HG02610 (cell line): ENCODE results near the gene BEX1.
"Not testable (repeated sequence)": the region's sequence is repeated elsewhere in the genome, so short reads cannot be mapped to it uniquely, and the experiment has no call there.

Source experiments
- ATAC-seq: cut with Tn5 transposase; IDR thresholded peaks from one replicate; pipeline ENCODE4 v1.9.1; 2021; ENCODE audit warnings: mild to moderate bottlenecking, moderate library complexity; ENCODE audit not compliant: unreplicated experiment

The BEX1 gene

DNA sequence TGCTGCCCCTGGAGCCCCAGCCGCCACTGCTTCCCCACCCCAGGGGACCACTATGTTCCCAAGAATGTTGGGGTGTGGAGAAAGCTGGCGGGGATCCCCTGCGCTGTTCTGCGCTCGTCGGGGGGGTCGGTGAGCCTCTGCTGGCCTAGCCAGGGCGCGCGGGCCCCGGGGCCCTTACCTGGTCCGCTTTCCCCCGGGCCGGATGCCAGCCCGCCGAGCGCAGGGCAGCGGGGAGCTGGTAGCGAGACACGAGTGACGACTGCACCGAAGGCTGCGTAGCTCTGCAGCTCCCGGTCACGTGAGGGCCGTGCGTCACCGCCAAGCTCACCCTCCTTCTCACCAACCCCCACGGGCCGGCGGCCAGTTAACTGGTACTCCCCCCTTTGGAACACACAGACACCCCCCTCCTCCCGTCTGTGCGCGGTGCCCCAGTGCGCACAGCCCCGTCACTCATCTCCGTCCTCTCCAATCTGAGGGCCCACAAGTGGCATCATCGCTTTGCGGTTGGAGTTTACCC lies at the start of gene BEX1:
Gene BEX1, minus strand, starts transcription at position 254 of the 517 bp plus-strand sequence. CDS start 897 bp downstream, outside the sequence.
- ATAC-seq: no peak

- ATAC-seq: not testable (repeated sequence)
These were observed 45.5 kb upstream of the BEX1 start for GRCh38 chrX:103109497-103109896.

- ATAC-seq: no peak
These were observed 43.9 kb upstream of the BEX1 start for GRCh38 chrX:103107836-103108235.

DNA sequence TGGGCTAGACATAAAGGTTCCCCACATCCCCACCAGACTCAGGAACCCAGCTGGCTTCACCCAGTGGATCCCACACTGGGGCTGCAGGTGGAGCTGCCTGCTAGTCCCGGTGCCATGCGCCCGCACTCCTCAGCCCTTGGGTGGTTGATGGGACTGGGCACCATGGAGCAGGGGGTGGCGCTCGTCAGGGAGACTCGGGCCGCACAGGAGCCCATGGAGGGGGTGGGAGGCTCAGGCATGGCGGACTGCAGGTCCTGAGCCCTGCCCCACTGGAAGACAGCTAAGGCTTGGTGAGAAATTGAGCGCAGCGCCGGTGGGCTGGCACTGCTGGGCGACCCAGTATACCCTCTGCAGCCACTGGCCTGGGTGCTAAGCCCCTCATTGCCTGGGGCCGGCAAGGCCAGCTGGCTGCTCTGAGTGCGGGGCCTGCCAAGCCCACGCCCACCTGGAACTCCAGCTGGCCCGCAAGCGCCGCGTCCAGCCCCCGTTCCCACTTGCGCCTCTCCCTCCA lies 43.3 kb upstream of the BEX1 start:
- not testable (repeated sequence) for ATAC-seq

- ATAC-seq: not testable (repeated sequence)
These were observed 40.4 kb upstream of the BEX1 start for GRCh38 chrX:103104370-103104769.

- ATAC-seq: not testable (repeated sequence)
These were observed 39.9 kb upstream of the BEX1 start for GRCh38 chrX:103103866-103104265.

DNA sequence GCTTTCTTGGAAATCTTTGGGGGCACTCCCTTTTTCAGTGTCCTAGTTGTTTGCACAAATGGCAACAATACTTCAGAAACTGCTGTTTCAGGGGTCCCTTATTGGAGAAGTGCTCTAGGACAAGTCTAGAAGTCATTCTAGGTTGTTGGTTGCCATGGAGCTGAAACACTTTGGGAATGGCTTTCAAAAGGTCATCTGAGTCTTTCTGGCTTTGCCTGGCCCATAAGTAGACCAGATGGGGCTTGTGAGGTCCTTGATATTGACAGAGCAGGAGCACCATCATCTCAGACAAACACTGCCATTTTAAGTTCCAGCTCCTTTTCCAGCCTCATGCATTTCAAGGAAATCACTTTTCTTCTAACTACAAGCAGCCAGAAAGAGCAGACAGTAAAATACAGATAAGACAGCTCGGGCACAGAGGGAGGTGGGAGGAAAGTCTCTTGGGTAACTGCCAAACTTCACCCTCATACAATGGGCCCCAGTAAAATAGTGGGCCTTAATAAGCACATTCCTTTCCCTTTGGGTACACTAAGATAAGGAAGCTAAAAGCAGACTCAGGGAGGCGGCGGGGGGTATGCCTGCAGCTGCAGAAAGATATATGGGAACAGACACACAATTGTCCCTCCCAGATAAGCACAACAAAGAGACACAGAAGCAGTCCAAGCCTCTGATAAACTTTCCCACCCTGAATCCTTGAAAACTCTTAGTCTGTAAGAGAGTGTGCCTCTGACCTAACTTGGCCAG lies 37.5 kb upstream of the BEX1 start:
- ATAC-seq: no peak

- ATAC-seq: no peak
These were observed 36.5 kb upstream of the BEX1 start for GRCh38 chrX:103100484-103100883.

DNA sequence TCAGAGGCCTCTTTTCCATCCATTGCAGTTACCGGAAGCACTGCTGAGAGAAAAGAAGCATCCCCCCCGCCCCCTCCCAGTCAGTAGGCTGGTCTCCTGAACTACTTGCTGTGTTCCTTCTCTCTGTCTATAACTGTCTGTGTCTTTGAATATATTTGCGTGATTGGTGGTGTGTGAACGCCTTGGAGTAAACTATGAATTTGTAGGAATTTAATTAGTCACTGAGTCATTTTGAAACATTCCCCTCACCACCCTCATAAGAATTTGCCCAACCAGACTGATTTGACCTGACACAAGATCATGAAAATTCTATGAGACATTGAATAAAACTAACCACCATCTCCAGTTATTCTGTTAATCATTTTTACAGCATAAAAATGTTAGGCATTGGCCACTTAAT lies 35.7 kb upstream of the BEX1 start:
- no peak for ATAC-seq

- ATAC-seq: no peak
These were observed 34.5 kb upstream of the BEX1 start for GRCh38 chrX:103098488-103098887.

DNA sequence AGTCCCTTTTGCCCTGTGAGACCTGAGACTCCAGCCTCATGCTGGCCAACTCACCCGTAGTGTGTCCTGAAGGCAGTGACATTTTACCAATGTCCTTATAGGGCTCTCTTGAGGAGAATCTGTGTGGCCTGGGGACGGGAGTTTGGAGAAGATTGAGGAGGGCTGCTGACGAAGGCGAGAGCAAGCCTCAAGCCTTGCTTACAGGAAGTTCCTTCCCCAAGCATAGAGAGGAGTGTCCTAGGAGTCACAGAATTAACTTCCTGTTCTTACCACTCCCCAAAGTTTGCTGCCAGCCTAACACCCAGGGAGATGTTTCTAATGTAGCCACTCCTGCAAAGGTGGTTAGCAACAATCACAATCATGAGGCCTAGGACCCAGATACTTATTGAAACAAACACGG lies 29.0 kb upstream of the BEX1 start, which contains the start of gene NXF3:
Gene NXF3, minus strand, starts transcription at position 202 of the 400 bp plus-strand sequence. Its CDS starts 120 bp downstream, at position 82.
- no peak for ATAC-seq

- ATAC-seq: no peak
These were observed 17.1 kb upstream of the BEX1 start for GRCh38 chrX:103081051-103081450.

DNA sequence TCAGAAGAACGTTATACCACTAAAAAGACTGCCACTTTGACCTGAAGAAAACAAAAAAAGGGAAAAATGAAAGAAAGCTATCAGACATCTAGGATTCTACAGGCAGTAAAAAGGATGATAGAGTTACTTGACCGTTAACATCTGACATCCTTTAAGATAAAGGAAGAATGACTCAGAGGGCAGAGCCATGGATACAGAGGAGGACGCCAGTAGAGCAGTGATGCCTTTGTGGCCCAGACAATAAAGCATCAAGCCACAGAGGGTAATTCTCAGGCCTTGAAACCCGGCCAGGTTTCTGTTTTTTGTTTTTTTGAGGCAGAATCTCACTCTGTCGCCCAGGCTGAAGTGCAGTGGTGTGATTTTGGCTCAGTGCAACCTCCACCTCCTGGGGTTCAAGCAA lies 9.5 kb upstream of the BEX1 start:
- no peak for ATAC-seq

DNA sequence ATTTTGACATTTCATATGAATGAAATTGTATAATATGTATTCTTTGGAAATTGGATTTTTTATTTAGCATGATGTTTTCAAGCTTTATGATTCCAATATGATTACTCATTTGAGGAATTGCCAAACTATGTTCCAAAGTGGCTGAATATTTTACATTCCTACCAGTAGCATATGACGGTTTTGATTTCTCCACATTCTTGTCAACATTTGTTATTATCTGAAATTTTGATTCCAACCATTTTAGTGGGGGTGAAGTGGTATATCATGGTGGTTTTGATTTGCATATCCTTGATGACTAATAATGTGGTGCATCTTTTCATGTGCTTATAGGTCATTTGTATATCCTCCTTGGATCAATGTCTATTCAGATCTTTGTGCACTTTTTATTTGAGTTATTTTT lies 2.6 kb upstream of the BEX1 start:
- no peak for ATAC-seq

- ATAC-seq: no peak
These were observed 653 bp downstream of the BEX1 start for GRCh38 chrX:103063191-103063845.

- no peak for ATAC-seq
These were observed 2.5 kb downstream of the BEX1 start for GRCh38 chrX:103061486-103061885.

DNA sequence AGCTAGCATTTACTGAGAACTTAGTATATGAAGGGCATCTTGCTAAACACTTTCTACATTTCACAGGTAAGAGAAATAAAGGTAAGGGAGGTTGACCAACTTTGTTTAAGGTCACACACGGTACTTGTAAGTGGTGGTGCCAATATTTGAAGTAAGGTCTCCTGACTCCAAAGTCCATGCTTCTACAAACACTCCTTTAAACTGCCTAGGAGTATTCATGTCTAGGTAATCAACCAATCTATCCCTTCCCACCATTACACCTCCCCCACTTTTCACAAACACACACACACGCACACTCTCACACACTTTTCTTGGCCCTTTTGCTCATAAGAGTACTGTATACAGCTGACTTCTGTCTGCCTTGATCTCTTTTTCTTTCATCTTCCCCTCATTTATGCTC lies 7.1 kb downstream of the BEX1 start:
- ATAC-seq: no peak

GRCh38 chrX:103052625-103053024 lies 11.3 kb downstream of the BEX1 start:
- ATAC-seq: no peak

DNA sequence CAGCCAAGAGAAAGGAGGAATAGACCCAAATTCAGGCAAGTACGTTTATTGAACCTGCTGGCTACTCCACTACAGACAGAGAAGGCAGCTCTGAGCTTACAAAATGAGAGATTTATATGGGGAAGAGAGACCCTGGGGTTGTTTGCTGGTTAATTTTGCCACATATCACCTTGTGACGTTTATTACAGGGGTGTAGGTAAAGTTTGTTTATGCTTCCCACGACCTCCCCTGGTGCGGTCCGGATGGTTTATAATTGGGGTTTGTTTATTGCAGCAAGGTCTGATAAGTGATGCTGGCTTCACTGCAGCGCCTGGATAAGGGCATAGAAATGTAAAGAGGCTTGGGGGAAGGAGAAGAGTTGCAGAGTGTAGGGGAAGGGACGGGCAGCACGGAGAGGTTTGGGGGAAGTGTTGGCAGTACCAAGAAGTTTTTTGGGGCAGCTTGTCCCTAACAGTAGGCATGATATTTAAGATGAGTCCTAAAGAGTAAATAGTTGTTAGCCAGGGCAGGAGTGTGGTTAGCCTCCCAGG lies 12.6 kb downstream of the BEX1 start:
- no peak for ATAC-seq

- ATAC-seq: not testable (repeated sequence)
These were observed 30.6 kb downstream of the BEX1 start for GRCh38 chrX:103033371-103033770.

DNA sequence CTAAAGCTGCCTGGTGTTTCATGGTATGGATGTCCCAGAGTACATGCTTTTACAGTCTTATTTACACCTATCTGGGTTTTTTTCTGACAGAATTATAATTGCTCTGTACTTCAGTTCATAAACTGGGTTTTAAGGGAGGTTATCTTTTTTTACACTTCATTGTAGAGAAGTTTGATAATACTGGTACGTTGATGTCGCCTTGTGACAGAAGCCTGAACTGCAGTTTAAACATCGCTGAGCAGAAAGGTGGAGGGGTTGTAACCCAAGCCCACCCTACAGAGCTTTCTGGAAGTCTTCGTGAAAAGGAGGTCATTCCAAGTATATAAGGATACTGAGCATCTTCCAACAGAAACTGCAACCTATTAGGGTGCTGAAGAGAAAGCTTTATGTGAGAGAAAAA lies 46.4 kb downstream of the BEX1 start:
- ATAC-seq: no peak

DNA sequence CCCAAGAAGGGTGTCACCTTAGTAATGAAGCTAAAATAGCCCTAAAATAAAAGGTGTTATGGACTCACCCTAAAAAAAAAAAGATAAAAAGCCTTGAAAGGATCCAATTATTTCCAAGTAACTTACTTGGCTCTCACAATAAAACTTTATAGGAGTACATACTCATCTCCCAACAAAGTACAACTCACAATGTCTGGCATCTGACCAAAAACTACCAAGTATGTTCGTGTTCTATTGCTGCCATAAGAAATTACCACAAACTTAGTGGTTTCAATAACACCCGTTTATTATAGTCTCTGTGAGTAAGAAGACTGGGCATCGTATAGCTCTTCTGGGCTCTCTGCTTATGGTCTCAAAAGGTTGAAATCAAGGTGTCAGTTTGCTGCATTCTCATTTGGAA lies 51.0 kb downstream of the BEX1 start:
- ATAC-seq: no peak
